Measurements from ENCODE around the gene PIP5K1B. TPM values are rescaled to one million over a fixed set of nuclear protein-coding genes. Genes with fewer than 3 reads are reported as not detected.

Gene PIP5K1B
- total and polyA plus RNA-seq, 2 experiments from 2014 or later, result 1.3 to 2.8 TPM

DNA sequence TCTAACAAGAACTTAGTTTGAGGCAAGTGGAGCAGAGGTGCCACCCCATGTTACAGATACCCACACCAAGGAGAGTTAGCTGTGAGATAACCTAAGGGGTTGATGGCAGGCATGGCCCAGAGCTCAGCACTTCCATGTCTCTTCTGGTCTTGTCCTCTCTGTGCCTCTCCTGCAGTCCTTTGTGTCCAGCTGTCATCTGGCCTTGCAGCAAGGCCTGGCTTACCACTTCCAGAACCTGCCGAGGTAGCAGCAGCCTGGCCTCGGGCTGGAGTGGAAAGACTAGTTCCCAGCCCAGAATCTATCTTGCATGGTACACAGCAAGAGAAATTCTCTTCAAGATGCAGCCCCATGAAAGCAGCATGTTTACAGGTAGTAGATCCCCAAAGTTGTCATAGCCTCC lies 41.5 kb downstream of the PIP5K1B start:
- DNase-seq (ENCODE audit: low spot score), result no peak

More for the DNA sequence above, 41.5 kb downstream of the PIP5K1B start:
- no peak for ATAC-seq
- Histone ChIP-seq H3K9me2 (ENCODE audit: insufficient read depth) (0 out of 2 replicates have a peak, but pooled peaks cover 6% of the 10 kb centered on the region), H2AFZ (no peak overlapping the region), H3K4me2 (no peak overlapping the region), H4K20me1 (replicated peaks; ENCODE audit: insufficient read depth) (no peaks in the 10 kb centered on the region), H3K36me3 (ENCODE audit: insufficient read depth) (no peaks in the 10 kb centered on the region), H3K27me3 (ENCODE audit: insufficient read depth) (no peaks in the 10 kb centered on the region), H3K4me3 (no peak overlapping the region), H3K79me2 (replicated peaks; ENCODE audit: insufficient read depth) (no peaks in the 10 kb centered on the region), H3K27ac (ENCODE audit: low read depth) (no peak overlapping the region), H3K4me1 (ENCODE audit: insufficient read depth) (peaks cover 16% of the 10 kb centered on the region; the same call in 1 of the 2 replicates), H3F3A (replicated peaks; ENCODE audit: low read depth) (no peaks in the 10 kb centered on the region)
- Mint-ChIP-seq H3K4me1 (peaks cover 18% of the 10 kb centered on the region), H3K27ac (no peak overlapping the region), H3K9me3 (no peaks in the 10 kb centered on the region), H3K27me3 (ENCODE audit: insufficient read depth, low read depth, poor library complexity) (peaks cover 4% of the 10 kb centered on the region), H3K36me3 (ENCODE audit: low read depth) (no peaks in the 10 kb centered on the region), H3K4me3 (no peak overlapping the region)
- no peak for TF ChIP-seq ZNF331 (CRISPR knock-in tag; IDR thresholded peaks at IDR 0.05; ENCODE audit: low read depth)
- TF ChIP-seq, protein P1, sequence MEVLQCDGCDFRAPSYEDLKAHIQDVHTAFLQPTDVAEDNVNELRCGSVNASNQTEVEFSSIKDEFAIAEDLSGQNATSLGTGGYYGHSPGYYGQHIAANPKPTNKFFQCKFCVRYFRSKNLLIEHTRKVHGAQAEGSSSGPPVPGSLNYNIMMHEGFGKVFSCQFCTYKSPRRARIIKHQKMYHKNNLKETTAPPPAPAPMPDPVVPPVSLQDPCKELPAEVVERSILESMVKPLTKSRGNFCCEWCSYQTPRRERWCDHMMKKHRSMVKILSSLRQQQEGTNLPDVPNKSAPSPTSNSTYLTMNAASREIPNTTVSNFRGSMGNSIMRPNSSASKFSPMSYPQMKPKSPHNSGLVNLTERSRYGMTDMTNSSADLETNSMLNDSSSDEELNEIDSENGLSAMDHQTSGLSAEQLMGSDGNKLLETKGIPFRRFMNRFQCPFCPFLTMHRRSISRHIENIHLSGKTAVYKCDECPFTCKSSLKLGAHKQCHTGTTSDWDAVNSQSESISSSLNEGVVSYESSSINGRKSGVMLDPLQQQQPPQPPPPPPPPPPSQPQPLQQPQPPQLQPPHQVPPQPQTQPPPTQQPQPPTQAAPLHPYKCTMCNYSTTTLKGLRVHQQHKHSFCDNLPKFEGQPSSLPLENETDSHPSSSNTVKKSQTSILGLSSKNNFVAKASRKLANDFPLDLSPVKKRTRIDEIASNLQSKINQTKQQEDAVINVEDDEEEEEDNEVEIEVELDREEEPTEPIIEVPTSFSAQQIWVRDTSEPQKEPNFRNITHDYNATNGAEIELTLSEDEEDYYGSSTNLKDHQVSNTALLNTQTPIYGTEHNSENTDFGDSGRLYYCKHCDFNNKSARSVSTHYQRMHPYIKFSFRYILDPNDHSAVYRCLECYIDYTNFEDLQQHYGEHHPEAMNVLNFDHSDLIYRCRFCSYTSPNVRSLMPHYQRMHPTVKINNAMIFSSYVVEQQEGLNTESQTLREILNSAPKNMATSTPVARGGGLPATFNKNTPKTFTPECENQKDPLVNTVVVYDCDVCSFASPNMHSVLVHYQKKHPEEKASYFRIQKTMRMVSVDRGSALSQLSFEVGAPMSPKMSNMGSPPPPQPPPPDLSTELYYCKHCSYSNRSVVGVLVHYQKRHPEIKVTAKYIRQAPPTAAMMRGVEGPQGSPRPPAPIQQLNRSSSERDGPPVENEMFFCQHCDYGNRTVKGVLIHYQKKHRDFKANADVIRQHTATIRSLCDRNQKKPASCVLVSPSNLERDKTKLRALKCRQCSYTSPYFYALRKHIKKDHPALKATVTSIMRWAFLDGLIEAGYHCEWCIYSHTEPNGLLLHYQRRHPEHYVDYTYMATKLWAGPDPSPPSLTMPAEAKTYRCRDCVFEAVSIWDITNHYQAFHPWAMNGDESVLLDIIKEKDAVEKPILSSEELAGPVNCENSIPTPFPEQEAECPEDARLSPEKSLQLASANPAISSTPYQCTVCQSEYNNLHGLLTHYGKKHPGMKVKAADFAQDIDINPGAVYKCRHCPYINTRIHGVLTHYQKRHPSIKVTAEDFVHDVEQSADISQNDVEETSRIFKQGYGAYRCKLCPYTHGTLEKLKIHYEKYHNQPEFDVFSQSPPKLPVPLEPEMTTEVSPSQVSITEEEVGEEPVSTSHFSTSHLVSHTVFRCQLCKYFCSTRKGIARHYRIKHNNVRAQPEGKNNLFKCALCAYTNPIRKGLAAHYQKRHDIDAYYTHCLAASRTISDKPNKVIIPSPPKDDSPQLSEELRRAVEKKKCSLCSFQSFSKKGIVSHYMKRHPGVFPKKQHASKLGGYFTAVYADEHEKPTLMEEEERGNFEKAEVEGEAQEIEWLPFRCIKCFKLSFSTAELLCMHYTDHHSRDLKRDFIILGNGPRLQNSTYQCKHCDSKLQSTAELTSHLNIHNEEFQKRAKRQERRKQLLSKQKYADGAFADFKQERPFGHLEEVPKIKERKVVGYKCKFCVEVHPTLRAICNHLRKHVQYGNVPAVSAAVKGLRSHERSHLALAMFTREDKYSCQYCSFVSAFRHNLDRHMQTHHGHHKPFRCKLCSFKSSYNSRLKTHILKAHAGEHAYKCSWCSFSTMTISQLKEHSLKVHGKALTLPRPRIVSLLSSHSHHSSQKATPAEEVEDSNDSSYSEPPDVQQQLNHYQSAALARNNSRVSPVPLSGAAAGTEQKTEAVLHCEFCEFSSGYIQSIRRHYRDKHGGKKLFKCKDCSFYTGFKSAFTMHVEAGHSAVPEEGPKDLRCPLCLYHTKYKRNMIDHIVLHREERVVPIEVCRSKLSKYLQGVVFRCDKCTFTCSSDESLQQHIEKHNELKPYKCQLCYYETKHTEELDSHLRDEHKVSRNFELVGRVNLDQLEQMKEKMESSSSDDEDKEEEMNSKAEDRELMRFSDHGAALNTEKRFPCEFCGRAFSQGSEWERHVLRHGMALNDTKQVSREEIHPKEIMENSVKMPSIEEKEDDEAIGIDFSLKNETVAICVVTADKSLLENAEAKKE (CRISPR knock-in tag; IDR thresholded peaks at IDR 0.05), result no peak
- no peak for TF ChIP-seq EZH2 (IDR thresholded peaks at IDR 0.05; ENCODE audit: low read depth, unreplicated experiment)
- TF ChIP-seq, protein P2, sequence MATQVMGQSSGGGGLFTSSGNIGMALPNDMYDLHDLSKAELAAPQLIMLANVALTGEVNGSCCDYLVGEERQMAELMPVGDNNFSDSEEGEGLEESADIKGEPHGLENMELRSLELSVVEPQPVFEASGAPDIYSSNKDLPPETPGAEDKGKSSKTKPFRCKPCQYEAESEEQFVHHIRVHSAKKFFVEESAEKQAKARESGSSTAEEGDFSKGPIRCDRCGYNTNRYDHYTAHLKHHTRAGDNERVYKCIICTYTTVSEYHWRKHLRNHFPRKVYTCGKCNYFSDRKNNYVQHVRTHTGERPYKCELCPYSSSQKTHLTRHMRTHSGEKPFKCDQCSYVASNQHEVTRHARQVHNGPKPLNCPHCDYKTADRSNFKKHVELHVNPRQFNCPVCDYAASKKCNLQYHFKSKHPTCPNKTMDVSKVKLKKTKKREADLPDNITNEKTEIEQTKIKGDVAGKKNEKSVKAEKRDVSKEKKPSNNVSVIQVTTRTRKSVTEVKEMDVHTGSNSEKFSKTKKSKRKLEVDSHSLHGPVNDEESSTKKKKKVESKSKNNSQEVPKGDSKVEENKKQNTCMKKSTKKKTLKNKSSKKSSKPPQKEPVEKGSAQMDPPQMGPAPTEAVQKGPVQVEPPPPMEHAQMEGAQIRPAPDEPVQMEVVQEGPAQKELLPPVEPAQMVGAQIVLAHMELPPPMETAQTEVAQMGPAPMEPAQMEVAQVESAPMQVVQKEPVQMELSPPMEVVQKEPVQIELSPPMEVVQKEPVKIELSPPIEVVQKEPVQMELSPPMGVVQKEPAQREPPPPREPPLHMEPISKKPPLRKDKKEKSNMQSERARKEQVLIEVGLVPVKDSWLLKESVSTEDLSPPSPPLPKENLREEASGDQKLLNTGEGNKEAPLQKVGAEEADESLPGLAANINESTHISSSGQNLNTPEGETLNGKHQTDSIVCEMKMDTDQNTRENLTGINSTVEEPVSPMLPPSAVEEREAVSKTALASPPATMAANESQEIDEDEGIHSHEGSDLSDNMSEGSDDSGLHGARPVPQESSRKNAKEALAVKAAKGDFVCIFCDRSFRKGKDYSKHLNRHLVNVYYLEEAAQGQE (IDR thresholded peaks at IDR 0.05; ENCODE audit: unreplicated experiment), result no peak
- TF ChIP-seq CREB1 (CRISPR knock-in tag; IDR thresholded peaks at IDR 0.05; ENCODE audit: low read depth), result no peak
- TF ChIP-seq ZNF114 (CRISPR knock-in tag; IDR thresholded peaks at IDR 0.05), result no peak
- no peak for TF ChIP-seq POLR2AphosphoS5 (IDR thresholded peaks at IDR 0.05; ENCODE audit: low read depth)
- TF ChIP-seq, protein P3, sequence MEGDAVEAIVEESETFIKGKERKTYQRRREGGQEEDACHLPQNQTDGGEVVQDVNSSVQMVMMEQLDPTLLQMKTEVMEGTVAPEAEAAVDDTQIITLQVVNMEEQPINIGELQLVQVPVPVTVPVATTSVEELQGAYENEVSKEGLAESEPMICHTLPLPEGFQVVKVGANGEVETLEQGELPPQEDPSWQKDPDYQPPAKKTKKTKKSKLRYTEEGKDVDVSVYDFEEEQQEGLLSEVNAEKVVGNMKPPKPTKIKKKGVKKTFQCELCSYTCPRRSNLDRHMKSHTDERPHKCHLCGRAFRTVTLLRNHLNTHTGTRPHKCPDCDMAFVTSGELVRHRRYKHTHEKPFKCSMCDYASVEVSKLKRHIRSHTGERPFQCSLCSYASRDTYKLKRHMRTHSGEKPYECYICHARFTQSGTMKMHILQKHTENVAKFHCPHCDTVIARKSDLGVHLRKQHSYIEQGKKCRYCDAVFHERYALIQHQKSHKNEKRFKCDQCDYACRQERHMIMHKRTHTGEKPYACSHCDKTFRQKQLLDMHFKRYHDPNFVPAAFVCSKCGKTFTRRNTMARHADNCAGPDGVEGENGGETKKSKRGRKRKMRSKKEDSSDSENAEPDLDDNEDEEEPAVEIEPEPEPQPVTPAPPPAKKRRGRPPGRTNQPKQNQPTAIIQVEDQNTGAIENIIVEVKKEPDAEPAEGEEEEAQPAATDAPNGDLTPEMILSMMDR (conservative IDR thresholded peaks at IDR 0.05; ENCODE audit: low read depth in 2 of 2), result no peak
- no peak for TF ChIP-seq STAT1 (IDR thresholded peaks at IDR 0.05; ENCODE audit: unreplicated experiment)
- TF ChIP-seq JUNB (IDR thresholded peaks at IDR 0.05; ENCODE audit: unreplicated experiment), result no peak

Measured in GM23338 (cell line).